Measurements from ENCODE around the gene MEOX2. TPM values are rescaled to one million over a fixed set of nuclear protein-coding genes. Genes with fewer than 3 reads are reported as not detected.

Gene MEOX2
- total and polyA plus RNA-seq, 10 of the 15 experiments (the other 5 are each of a cell fraction or from before 2014, with no cell fraction given), result not detected

GRCh38 chr7:15584575-15584974 lies 101.9 kb downstream of the MEOX2 start (continued):
- TF ChIP-seq ETV6 (conservative IDR thresholded peaks at IDR 0.05 in 1 of 2, IDR thresholded peaks at IDR 0.05 in 1 of 2; ENCODE audit: borderline replicate concordance in 1 of 2, low read depth in 1 of 2), result no peak
- TF ChIP-seq HSF1 (IDR thresholded peaks at IDR 0.05; ENCODE audit: low read depth, low read length), result no peak
- TF ChIP-seq BCL11A (IDR thresholded peaks at IDR 0.05; ENCODE audit: low read depth, low read length), result no peak
- TF ChIP-seq KLF5 (IDR thresholded peaks at IDR 0.05; ENCODE audit: partially characterized antibody), result no peak

DNA sequence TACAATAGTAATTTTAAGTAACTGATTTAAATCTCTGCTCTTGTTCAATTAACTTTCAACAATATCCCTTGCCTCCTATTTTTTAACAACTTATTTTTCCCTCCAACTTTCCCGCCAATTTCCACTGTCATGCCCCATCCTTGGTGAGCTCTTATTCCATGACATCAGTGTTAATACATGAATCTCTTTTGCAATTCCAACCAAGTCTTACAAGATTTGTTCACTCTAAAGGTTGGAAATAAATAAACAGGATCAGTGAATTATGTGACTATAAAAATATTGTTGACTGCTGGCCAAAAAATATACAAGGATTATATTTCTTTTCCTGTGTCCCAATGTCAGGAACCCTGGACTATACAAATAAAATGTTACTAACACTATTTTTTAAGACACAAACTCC lies 103.7 kb downstream of the MEOX2 start:
- Histone ChIP-seq H3K4me1 (ENCODE audit: control insufficient read depth, insufficient read depth, low read length) (no peaks in the 10 kb centered on the region), H3K9me3 (replicated peaks; ENCODE audit: control insufficient read depth, insufficient read depth, low read length) (no peaks in the 10 kb centered on the region; the same call in 2 of the 3 replicates), H3K4me3 (no peak overlapping the region), H4K20me1 (ENCODE audit: control insufficient read depth, insufficient read depth) (no peaks in the 10 kb centered on the region), H3K79me2 (ENCODE audit: control insufficient read depth, insufficient read depth, low read length) (no peaks in the 10 kb centered on the region), H3K27me3 (replicated peaks in 1 of 2; ENCODE audit: control insufficient read depth in 2 of 2, insufficient read depth in 2 of 2, low read length in 1 of 2) (no peaks in the 10 kb centered on the region), H2AFZ (ENCODE audit: control insufficient read depth, low read depth, low read length) (no peak overlapping the region), H3K27ac (ENCODE audit: control insufficient read depth, insufficient read depth) (no peak overlapping the region), H3K4me2 (ENCODE audit: control insufficient read depth, insufficient read depth) (no peak overlapping the region), H3K36me3 (ENCODE audit: control insufficient read depth in 2 of 2, insufficient read depth in 2 of 2, low read length in 1 of 2) (no peaks in the 10 kb centered on the region), H3K9ac (ENCODE audit: control insufficient read depth, insufficient read depth, low read length) (no peak overlapping the region)
- BruUV-seq (replicated peaks), result no TSS peak
- TF ChIP-seq RCOR1 (conservative IDR thresholded peaks at IDR 0.05; ENCODE audit: low read depth, low read length), result no peak
- TF ChIP-seq BRCA1 (IDR thresholded peaks at IDR 0.05; ENCODE audit: low read depth, low read length), result no peak
- no peak for TF ChIP-seq WRNIP1 (IDR thresholded peaks at IDR 0.05; ENCODE audit: borderline replicate concordance, low read depth, low read length)
- TF ChIP-seq PML (IDR thresholded peaks at IDR 0.05; ENCODE audit: low read length), result no peak
- no peak for TF ChIP-seq ETV6 (conservative IDR thresholded peaks at IDR 0.05 in 1 of 2, IDR thresholded peaks at IDR 0.05 in 1 of 2; ENCODE audit: borderline replicate concordance in 1 of 2, low read depth in 1 of 2)
- no peak for TF ChIP-seq YBX1 (IDR thresholded peaks at IDR 0.05)
- TF ChIP-seq EZH2 (IDR thresholded peaks at IDR 0.05; ENCODE audit: borderline replicate concordance, control insufficient read depth, low read depth, low read length), result no peak
- TF ChIP-seq IRF4 (IDR thresholded peaks at IDR 0.05; ENCODE audit: low read depth, low read length), result no peak
- TF ChIP-seq ZNF274 (IDR thresholded peaks at IDR 0.05; ENCODE audit: insufficient read depth, insufficient read length), result no peak
- TF ChIP-seq POLR2A (IDR thresholded peaks at IDR 0.05; ENCODE audit: low read depth, low read length), result no peak
- no peak for TF ChIP-seq NR2F1 (conservative IDR thresholded peaks at IDR 0.05)
- TF ChIP-seq, protein P1, sequence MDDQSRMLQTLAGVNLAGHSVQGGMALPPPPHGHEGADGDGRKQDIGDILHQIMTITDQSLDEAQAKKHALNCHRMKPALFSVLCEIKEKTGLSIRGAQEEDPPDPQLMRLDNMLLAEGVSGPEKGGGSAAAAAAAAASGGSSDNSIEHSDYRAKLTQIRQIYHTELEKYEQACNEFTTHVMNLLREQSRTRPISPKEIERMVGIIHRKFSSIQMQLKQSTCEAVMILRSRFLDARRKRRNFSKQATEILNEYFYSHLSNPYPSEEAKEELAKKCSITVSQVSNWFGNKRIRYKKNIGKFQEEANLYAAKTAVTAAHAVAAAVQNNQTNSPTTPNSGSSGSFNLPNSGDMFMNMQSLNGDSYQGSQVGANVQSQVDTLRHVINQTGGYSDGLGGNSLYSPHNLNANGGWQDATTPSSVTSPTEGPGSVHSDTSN (IDR thresholded peaks at IDR 0.05; ENCODE audit: insufficient replicate concordance, low read depth, low read length), result no peak
- no peak for TF ChIP-seq POLR2AphosphoS2 (IDR thresholded peaks at IDR 0.05; ENCODE audit: low read depth, low read length)
- no peak for TF ChIP-seq FOXM1 (IDR thresholded peaks at IDR 0.05; ENCODE audit: low read depth, low read length)
- no peak for TF ChIP-seq PKNOX1 (IDR thresholded peaks at IDR 0.05)
- no peak for TF ChIP-seq MTA2 (IDR thresholded peaks at IDR 0.05; ENCODE audit: low read depth)
- DNase-seq (ENCODE audit: low read depth, low spot score) (no peak), FAIRE-seq (no peak), ATAC-seq (no peak)
- intact Hi-C loops (cut with micrococcal nuclease; ENCODE audit: unreplicated experiment), result no loop called here
- RAD21 ChIA-PET (ENCODE audit: unreplicated experiment), result interaction anchor here (3.8 kb wide), 1 partner anchor 22 kb away, joined by 29 read pairs; the partner anchor contains the start of gene AGMO
- SMC1A ChIA-PET (ENCODE audit: uncharacterized antibody, unreplicated experiment), result interaction anchor here (0.7 to 2.6 kb wide), 7 partner anchors 11 to 38 kb away, joined by 3 to 26 read pairs (median 3); partner anchors contain the start of gene AGMO
- CTCF ChIA-PET, result interaction anchor here (0.8 to 2.3 kb wide), 2 partner anchors 21 to 256 kb away, joined by 4 to 6 read pairs; partner anchors contain the start of gene AGMO
- in situ Hi-C loops (cut with MboI), result no loop called here
- POLR2A ChIA-PET, result no interaction called here
- WGBS (ENCODE audit: insufficient coverage, insufficient replicate concordance, low lambda C conversion rate, missing lambda C conversion rate), result 90% methylated on average over 1 of the region's 1 CpG

Data from GM12878 (cell line).